Measurements from ENCODE around the gene MPP2. TPM values are rescaled to one million over a fixed set of nuclear protein-coding genes. Genes with fewer than 3 reads are reported as not detected.

MPP2 gene
- total RNA-seq, 2 donors from 2014 or later: 1.6 to 2.6 TPM

DNA sequence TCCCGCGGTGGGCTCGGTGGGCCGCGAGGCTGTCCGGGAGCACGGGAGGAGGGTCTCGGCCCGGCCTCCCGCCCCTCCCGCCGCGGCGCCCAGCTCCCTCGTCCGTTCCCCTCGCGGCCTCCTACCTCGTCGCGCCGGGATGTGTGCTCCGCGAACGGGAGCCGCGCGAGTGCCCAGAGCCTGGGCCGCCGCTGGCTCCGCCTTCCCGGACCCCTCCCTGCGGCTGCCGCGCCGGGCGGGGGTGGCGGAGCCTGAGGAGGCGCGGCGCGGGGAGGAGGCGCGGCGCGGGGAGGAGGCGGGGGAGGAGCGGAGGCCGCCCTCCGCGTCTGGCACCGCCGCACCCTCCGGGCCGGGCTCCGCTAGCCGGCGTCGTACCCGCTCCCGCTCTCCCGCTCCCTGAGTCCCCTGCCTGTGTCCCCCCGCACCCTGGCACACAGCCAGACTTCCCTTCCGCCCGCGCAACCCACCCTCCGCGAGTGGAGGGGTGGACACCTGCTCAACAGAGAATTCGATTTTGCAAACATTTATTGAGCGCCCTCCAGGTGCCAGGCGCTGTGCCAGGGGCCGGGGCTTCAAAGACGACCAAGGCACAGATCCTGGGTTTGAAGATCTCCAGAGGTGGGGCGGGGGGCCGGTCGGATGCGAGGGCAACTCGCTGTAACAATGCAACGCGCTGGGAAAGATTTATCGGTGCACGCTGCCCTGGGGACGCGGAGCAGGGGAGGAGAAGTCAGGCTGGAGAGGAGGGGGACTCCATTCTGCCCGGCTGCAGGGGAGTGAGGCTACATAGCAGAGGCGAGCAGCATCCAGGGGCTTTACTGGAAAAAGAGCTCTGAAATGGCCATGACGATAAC is 74.1 kb downstream of the MPP2 start, which contains the start of gene MPP3:
Gene MPP3 (minus strand): TSS at position 171 of the 854 bp plus-strand sequence. CDS start 1,240 bp downstream, outside the sequence.
- TF ChIP-seq CTCF (IDR thresholded peaks at IDR 0.05) (no peak), POLR2A (IDR thresholded peaks at IDR 0.05) (peak; percentile 37 to 56 (median 53))
- no peaks in the 10 kb centered on the region for H3K9me3 ChIP-seq
- intact Hi-C loops (cut with DNase I): no loop called here
- ATAC-seq: peak; percentile 91
- peak; percentile 64 to 77 (median 70) for DNase-seq
- H3K36me3 ChIP-seq (replicated peaks in 1 of 2; ENCODE audit: insufficient read depth in 1 of 2, low read depth in 2 of 2): no peaks in the 10 kb centered on the region
- H3K4me3 ChIP-seq: peak within 1 kb of the TSS; percentile 48 to 52
- H3K27me3 ChIP-seq: no peaks in the 10 kb centered on the region
- WGBS, 2 donors: 2 to 5% methylated on average over 19 to 66 of the region's 87 CpGs
- peaks cover 26% of the 10 kb centered on the region for H3K4me1 ChIP-seq
- H3K27ac ChIP-seq: peak within 1 kb of the TSS; percentile 59 to 79 (median 68)

DNA sequence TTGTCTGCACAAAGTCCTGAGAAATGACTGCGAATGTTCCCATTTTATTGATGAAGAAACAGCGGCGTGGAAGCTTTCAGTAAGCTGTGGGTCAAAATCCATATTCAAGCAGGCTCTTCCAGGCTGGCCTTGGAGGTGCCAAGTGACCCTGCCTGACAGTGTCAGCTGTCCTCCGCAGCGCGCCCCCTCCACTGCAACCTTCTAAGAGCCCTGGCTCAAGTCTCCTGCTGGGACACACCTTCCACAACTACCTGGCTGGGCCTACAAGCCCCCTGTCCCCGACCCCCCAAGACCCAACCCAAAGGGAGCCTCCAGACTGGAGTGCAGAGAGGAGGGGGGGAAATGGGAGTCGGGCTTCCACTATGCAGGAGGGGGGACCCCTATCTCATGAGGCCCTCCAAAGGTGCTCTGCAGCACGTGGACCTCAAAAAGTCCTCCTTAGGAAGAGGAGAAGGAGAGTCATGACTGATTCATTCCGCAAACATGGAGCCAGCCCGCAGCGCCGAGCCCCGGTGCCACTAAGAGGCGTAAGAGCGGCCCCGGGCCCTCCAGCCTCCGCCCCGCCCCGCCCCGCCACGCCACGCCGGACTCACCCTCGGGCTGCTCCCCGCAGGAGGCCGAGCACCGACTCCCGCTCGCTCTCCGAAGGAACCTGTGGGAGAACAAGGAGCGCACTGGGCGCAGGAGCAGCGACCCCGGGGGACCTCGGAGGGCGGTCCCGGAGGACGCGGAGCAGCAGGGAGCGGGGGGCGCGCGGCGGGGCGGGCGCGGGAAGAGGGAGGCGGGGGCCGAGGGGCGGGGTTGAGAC is 75.0 kb downstream of the MPP2 start:
- intact Hi-C loops (cut with DNase I): no loop called here
- no peaks in the 10 kb centered on the region for H3K27me3 ChIP-seq
- 10 to 52% methylated on average over 6 to 36 of the region's 51 CpGs for WGBS, 2 donors
- peak; percentile 57 for ATAC-seq
- H3K9me3 ChIP-seq: no peaks in the 10 kb centered on the region
- H3K4me3 ChIP-seq: peak overlapping the region; percentile 48 to 52
- peaks cover 26% of the 10 kb centered on the region for H3K4me1 ChIP-seq
- DNase-seq: peak; percentile 47 to 63 (median 56)
- no peaks in the 10 kb centered on the region for H3K36me3 ChIP-seq (replicated peaks in 1 of 2; ENCODE audit: insufficient read depth in 1 of 2, low read depth in 2 of 2)
- peak overlapping the region; percentile 59 to 79 (median 68) for H3K27ac ChIP-seq
- TF ChIP-seq POLR2A (IDR thresholded peaks at IDR 0.05): no peak
- no peak for TF ChIP-seq CTCF (IDR thresholded peaks at IDR 0.05)

- intact Hi-C loops (cut with DNase I): no loop called here
- no peaks in the 10 kb centered on the region for H3K9me3 ChIP-seq
- DNase-seq: peak in 1 of 4 donors; percentile 28
- peaks cover 26% of the 10 kb centered on the region for H3K4me1 ChIP-seq
- WGBS, 2 donors: 64 to 66% methylated on average over 5 to 8 of the region's 8 CpGs
- no peak overlapping the region for H3K27ac ChIP-seq
- TF ChIP-seq POLR2A (IDR thresholded peaks at IDR 0.05) (no peak), CTCF (IDR thresholded peaks at IDR 0.05) (no peak)
- H3K36me3 ChIP-seq (replicated peaks in 1 of 2; ENCODE audit: insufficient read depth in 1 of 2, low read depth in 2 of 2): no peaks in the 10 kb centered on the region
- no peaks in the 10 kb centered on the region for H3K27me3 ChIP-seq
- no peak for ATAC-seq
- H3K4me3 ChIP-seq: no peak overlapping the region
Observed at GRCh38 chr17:43831633-43832032, 75.7 kb downstream of the MPP2 start.

- intact Hi-C loops (cut with DNase I): no loop called here
- no peak for TF ChIP-seq CTCF (IDR thresholded peaks at IDR 0.05)
- TF ChIP-seq POLR2A (IDR thresholded peaks at IDR 0.05): no peak
- no peak for ATAC-seq
- H3K27ac ChIP-seq: no peak overlapping the region
- H3K27me3 ChIP-seq: no peaks in the 10 kb centered on the region
- no peaks in the 10 kb centered on the region for H3K36me3 ChIP-seq (replicated peaks in 1 of 2; ENCODE audit: insufficient read depth in 1 of 2, low read depth in 2 of 2)
- no peaks in the 10 kb centered on the region for H3K9me3 ChIP-seq
- H3K4me3 ChIP-seq: no peak overlapping the region
- peaks cover 26% of the 10 kb centered on the region for H3K4me1 ChIP-seq
- DNase-seq: no peak
- WGBS, 2 donors: 85 to 96% methylated on average over 7 of the region's 7 CpGs
Observed at GRCh38 chr17:43830510-43831140, 76.7 kb downstream of the MPP2 start.

All from body of pancreas (tissue), 4 donors.